COLO668 (cell line): ENCODE measurements around the gene NDFIP2.
A peak's percentile ranks its signal among the peaks of the same experiment; 100 is the strongest.

Source experiments
- DNase-seq: peaks from one replicate; lab custom pipeline; 2025; ENCODE audit not compliant: unreplicated experiment; lab: John Stamatoyannopoulos, UW

The NDFIP2 gene, protein sequence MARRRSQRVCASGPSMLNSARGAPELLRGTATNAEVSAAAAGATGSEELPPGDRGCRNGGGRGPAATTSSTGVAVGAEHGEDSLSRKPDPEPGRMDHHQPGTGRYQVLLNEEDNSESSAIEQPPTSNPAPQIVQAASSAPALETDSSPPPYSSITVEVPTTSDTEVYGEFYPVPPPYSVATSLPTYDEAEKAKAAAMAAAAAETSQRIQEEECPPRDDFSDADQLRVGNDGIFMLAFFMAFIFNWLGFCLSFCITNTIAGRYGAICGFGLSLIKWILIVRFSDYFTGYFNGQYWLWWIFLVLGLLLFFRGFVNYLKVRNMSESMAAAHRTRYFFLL

DNA sequence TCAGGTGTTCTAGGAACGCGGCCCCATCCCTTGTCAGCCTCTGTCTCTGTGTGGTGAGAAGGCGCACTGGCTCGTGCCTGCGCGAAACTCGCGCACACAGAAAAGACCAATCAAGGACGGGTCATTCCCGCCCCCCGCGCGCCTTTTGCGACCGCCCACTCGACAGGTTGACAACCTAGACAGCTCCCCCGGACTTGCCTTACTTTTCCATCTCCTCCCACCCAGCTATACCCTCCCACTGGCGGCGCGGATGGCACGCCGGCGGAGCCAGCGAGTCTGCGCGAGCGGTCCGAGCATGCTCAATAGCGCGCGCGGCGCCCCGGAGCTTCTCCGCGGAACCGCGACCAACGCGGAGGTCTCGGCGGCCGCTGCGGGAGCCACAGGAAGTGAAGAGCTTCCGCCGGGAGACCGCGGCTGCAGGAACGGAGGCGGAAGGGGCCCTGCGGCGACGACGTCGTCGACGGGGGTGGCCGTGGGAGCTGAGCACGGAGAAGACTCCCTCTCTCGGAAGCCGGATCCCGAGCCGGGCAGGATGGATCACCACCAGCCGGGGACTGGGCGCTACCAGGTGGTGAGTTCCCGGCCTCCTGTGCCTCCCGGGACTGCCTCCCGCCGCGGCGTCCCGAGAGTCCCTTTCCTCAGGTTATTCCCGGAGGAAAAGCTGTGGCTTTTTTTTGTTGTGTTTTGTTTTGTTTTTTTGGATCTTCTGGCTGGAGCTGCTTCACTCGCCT lies at the start of gene NDFIP2:
NDFIP2 (plus strand) TSS at position 202 of the 731 bp plus-strand sequence; CDS start at position 251, 49 bp downstream.
- DNase-seq = peak; percentile 99

DNA sequence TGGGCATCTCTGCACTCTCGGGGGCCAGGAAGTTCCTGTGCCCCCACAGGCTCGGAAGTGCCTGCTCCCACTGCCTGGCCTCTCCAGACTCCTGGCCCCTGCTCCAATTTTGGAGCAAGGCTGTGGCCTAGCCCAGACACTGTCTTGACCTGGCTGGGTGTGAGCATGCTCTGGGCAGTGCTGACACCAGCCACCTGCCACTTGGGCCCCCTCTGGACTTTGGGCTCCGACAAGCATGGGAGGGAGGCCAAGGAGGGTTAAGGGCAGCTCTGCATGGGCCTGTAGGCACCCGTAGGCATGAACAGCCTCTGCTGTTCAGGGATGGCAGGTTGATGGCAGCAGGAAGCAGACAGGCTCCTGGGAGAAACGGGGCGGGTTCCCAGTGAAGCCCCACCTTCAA lies 48.9 kb upstream of the NDFIP2 start:
- no peak for DNase-seq

DNA sequence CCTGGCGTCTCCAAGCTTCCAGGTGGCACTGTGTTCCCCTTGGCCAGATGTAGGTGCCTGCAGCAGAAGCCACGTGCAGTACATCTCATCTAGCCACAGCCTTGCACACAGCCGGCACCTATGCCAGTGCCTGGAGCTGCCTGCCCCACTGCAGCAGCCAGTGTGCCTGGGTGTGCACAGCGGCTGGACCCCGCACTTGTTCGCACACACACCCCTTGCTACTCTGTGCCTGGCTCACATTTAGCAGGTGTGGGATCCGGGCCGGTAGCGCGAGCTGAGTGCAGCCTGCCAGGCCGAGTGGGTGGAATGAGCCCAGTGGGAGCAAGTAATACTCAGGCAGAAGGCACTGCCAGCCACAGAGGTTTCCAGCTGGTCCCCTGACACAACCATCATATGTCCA lies 48.0 kb upstream of the NDFIP2 start:
- no peak for DNase-seq

DNA sequence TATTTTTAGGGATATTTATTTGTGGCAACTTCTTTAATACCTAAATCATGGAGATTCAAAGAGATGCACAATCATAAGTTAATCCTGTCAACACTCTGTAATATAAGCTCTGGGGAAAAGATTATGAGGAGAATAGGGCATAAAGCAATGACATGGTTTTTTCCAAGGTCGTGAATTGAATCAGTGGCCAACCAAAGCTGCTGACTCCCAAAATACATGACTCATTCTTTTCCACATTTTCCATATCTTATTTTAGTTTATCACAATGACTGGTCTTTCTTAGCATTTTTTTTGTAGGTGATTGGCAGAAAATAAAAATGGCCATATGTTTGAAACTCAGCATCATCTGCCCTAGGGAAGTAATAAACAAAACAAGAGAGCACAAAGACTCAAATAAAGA lies 46.4 kb upstream of the NDFIP2 start:
- DNase-seq = no peak

DNA sequence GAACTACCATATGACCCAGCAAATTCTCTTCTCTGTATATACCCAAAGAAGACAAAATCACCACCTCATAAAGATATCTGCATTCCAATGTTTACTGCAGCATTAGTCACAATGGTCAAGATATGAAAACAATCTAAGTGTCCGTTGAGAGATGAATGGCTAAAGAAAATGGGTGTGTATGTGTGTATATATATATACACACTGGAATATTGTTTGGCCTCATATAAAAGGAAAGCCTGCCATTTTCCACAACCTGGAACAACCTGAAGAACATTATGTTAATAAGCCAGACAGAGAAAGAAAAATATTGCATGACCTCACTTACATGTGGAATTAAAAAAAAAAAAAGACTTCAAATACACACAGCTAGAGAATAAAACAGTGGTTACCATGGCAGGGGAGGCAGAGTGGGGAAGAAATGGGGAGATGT lies 45.4 kb upstream of the NDFIP2 start:
- no peak for DNase-seq

DNA sequence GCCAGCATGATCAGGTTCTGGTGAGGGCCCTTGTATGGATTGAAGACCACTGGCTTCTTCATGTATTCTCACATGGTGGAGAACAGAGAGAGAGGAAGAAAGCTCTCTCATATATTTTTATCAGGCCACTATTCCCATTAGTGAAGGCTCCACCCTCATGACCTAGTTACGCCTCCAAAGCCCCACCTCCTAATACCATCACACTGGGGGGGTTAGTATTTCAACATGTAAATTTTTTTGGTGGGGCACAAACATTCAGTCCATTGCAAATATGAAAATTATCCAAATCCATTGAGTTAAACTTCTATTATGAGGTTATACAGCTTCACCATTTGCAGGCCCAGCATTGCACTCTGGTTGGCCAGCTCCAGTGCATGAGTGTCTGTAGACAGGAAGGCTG lies 41.7 kb upstream of the NDFIP2 start:
- DNase-seq = no peak

DNA sequence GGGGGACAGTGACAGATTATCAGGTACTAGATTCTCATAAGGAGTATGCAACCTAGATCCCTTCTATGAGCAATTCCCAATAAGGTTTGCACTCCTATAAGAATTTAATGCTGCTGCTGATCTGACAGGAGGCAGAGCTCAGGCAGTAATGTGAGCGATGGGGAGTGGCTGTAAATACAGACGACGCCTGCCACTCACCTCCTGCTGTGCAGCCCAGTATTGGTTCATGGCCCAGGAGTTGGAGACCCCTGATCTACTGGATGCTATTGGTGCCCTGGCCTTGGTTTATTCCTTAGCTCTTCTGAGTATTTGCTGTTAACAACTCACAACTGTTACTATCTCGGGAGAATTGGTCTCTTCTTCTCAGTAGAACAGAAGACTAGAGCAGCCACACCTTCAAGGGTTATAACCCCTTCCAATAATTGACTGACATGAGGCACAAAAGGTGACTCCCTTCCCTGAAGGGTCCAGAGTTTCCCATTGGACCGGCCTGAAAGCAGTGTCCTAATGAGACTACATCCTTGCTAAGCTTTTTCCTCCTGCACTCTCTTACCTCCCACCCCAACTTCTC lies 39.9 kb upstream of the NDFIP2 start:
- DNase-seq = peak; percentile 46

DNA sequence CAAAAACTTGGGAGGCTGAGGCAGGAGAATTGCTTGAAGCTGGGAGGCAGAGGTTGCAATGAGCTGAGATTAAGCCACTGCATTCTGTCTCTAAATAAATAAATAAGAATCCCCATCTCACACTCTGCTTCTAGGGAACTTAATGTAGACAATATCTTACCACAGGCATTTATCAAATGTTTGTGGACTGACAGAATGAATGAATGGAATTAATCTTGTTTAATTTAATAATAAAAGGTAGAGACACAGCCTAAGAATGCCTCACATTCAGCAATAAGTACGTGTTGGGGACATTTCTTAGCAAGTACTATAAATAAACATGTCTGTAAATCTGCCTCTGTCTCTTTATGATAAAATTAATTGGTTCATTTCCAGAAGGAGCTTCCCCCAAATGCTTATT lies 38.7 kb upstream of the NDFIP2 start:
- DNase-seq = no peak

DNA sequence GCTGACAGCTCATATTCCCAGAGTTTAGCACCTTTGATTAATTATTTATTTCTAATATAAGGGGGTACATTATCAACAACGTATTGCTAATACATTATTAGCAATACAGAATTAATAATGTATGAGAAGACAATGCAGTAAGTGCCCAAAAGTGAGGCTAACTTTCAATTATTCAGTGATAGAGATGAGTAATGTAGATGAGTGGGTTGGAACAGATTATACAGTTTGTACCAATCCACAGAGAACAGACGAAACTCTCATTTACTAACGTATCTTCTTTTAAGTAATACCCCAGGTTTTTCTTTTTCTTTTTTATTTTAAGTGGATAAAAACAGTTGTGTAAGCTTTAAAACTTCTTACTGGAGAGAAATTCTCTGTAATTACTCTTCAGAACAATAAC lies 38.2 kb upstream of the NDFIP2 start:
- DNase-seq = no peak

DNA sequence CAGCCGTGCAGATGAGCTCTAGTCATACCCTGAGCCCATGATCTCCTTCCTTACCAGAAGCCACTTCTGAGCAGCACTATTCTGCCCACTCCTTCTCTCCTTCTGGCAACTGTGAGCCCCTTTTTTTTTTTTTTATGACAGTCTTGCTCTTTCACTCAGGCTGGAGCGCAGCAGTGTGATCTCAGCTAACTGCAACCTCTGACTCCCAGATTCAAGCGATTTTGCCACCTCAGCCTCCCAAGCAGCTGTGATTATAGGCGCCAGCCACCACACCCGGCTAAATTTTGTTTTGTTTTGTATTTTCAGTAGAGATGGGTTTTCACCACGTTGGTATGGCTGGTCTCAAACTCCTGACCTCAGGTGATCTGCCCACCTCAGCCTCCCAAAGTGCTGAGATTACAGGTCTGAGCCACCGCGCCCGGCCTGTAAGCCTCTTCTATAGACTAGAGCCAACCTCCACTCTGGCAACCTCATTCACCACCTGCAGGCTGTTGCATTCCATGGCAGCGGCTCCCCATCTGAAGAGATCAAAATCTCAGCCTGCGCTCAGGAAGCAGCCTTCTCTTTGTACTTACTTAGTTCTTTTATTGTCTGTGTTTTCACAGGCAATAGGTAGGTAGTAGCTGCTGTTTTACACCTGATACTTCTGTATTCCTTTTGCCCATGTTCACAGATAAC lies 34.8 kb upstream of the NDFIP2 start:
- no peak for DNase-seq

DNA sequence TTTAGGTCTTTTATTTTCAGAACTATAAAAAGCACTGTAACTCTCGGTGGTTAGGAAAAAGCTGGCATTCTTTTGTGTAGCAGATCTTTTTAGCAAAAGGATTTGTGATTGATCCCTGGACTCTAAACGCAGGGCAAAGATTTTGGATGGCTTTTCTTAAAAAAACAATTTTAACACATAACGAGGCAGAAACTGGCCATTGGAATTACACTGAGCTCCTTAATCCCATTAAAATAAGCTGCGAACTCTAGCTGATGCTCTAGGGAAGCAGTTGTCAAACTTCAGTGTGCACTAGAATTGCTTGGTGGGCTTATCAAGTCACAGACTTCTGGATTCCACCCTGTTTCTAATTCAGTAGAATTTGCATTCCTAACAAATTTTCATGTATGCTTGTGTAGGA lies 33.8 kb upstream of the NDFIP2 start:
- no peak for DNase-seq

DNA sequence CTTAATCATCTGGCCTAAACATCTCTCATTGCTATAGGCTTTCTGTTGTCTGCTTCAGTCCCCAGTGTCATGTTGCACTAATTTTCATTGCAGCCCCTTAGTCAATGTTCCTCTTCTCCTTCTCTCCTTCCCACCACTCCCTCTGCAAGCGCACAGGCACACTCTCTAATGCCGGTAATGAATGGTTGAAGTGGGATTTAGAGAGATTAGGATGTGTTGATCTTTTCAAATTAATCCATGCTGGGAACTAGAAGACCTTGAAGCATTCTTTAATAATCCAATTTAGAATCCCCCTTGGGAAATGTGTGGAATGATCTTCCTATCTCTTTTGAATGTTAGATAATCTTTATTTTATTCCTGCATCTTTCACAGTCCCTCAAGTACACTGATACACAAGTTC lies 33.2 kb upstream of the NDFIP2 start:
- DNase-seq = no peak

DNA sequence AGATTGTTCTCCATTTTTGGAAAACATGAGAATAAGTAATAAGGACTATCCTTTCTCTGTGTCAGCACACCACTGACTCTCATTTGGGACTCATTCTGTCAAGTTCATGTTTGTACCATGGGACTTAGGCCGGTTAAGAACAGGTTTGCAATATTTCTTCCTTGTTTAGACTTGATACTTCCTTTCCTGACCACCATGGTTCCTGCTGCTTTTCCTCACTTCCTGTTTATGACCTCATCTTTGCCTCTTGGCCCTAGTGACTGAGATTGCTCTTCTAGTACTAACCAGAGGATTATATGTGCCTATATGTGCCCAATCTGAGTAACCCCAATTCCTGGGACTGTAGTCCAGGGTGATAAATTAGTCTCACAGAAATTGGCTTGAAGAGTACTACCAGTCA lies 32.5 kb upstream of the NDFIP2 start:
- DNase-seq = no peak

DNA sequence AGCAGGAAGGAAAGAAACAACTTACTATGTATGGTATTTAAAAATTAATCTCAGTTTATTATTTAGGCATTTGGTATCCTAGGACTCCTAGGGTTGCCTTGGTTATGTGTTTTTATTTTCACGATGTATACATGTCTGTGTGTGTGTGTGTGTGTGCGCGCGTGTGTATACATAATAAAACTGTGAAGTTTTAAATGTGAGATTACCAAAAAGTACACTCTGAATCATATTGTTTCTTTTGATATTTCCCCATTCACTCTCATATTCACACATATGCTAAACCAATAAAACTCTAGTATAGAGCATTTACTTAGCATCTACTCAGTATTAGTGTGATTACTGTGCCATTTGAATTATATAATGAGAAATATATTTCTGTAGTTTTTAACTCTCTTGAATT lies 30.8 kb upstream of the NDFIP2 start:
- DNase-seq = no peak

DNA sequence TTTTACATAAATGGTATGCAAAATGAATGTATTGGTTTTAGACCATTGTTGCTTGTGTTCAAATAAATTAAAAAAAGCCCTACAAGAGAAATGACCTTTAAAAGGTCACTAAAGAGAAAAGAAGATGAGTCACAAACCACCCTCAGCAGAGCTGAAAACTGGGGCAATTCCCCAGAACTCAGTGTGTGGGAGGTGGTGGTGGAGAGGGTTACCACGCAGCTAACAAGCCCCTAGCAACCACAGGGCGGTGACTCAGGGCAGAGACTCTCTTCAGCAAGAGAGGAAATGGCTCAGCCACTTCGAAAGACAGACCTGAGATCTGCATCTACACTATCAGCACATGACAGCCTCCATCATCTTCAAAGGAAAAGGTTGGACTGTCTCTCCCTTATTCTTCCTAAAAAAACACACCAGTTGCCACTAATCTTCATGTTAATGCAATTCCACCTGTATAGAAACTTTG lies 29.4 kb upstream of the NDFIP2 start:
- no peak for DNase-seq

DNA sequence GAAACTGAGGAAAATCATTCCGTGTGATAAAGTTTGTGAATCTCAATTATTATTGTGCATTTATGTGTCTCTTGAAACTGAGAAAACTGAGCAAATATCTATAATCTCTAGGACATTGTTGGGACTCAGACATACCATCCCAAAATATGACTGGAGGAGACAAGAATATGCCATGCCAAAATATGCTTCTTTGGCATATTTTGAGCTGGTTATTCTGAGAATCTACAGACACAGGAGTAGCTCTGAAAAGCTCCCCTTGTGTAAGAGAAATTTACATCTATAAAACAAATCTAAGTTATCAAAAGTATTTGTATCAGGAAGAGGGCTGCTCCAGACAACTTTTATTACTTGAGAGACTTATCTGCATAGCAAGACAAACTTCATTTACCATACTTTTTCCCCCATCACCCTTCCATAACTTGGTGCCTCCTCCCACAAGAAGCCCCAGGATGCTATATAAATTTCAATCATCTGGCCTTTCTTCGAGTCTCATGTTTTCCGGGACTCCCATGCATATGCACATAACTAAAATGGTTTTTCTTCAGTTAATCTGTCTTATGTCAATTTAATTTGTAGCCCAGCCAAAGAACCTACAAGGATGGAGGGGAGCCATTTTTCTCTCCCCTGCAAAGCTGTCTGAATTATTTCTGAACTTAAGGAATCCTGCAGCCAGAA lies 28.6 kb upstream of the NDFIP2 start:
- no peak for DNase-seq

DNA sequence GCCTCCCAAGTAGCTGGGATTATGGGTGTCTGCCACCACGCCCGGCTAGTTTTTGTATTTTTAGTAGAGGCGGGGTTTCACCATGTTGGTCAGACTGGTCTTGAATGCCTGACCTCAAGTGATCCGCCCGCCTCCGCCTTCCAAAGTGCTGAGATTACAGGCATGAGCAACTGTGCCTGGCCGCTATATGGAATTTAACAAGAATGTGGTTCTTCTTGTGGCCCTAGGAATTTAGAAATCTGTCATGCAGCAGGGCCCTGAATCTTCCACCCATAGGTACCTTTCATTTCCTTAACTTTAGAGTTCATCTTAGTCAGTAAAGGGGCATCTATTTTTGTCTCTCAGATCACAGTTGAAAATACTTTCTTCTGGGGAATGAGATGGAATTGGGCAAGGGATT lies 25.6 kb upstream of the NDFIP2 start:
- DNase-seq = no peak

DNA sequence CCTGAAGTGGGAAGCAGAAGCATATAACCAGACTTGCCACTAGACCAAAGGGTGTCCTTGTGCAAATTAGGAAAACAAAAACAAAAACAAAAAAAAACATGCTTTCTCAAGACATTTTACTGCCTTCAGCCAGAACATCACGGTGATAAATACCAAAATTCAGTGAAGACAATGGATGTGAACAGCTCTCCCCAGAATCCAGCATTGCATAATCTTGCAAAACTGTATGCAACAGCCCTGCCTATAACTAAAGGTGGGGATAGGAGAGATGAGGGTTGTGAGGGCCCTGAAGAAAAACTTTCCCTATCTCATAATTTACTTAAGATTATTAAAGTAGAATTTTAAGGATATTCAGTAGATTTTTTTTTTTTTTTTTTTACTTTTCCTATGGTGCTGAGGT lies 24.9 kb upstream of the NDFIP2 start:
- no peak for DNase-seq

DNA sequence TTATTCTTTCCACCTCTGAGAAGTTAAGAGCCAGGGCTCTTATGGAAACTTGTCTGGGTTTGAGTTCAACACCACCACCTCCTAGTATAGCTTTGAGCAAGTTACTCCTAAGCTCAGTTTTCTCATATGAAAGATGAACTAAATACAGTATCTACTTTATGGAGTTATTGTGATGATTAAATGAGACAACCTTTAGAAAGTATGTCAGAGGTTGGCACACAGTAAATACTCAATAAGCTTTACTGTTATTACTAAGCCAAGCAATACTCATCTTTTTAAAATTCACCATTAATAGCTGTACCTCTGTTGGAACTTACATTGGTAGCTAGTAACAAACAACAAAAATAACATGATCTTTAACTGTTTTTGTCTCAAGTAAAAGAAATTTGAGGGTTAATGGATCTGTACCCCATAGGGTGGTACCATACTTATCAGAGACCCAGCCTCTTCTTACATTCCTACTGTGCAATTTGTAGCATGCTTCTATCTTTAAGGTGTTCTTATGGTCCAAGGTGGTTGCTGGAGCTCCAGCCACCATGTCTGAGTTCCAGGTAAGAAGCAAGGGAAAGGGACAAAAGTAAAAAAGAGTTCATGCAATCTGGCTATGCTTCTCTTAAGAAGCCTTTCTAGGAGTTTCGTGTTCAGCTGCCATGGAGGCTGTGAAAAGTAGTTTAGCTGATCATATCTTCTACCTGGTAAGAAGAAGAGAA lies 24.1 kb upstream of the NDFIP2 start:
- DNase-seq = no peak

DNA sequence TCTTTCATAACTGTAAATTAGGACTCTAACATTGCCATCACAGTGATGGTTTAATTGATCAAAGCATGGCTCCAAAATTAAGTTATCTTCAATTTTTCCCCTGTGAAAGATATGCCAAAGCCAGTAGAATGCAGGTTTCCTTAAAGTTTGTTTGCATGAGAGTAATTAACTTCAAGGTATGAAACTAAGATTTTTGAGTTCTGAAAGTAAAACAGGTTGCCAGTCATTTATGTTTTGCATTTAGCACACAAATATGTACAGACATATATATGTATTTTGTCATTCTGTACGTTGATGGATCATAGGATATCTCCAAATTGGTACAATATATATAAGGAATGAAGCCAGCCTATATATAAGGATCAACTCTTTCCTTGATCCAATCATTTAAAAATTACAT lies 23.6 kb upstream of the NDFIP2 start:
- DNase-seq = no peak
